SIG-M5 treated with dmso at 0.1 percent for 504 hours (cell line): Measurements from ENCODE around the gene PFDN4.
"Not testable (repeated sequence)": the region's sequence is repeated elsewhere in the genome, so short reads cannot be mapped to it uniquely, and the experiment has no call there.

Experiments
- DNase-seq: peaks from one replicate; lab custom pipeline; 2025; ENCODE audit not compliant: unreplicated experiment; lab: John Stamatoyannopoulos, UW

Gene PFDN4

DNA sequence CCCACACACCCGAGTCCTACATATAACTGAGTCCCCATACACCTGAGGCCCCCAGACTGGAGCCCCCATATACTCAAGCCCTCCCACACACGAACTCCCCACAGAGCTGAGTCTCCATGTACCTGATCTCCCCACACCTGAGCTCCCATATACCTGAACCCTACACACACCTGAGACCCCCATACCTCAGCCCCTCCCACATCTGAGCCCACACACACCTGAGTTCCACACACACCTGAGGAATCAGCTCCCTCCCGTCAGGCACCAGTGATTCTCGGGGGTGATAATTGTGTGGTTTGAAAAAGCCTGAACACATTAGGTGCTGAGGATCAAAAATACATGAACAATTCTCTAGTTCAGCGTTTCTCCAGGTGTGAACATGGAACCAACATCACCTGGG lies 15.4 kb downstream of the PFDN4 start:
- no peak for DNase-seq

DNA sequence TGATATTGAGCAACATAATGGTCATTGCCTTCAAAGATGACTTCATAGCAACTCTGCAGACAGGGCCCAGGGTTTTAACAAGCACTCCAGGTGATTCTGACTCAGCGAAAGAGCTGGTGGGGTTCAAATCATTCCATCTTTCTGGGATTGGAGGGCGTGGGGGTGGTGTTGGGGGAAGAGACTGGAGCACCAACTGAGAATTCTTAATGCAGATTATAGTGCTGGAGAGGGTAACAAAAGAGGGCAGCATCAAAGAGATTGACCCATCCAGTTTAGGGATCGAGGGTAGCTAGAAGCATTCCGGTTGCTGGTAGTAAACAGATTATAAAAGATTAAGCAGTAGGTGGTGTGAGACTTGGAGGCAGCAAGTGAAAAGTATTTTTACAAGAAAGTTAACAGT lies 15.9 kb downstream of the PFDN4 start:
- DNase-seq = no peak

- DNase-seq = not testable (repeated sequence)
Observed at GRCh38 chr20:54224642-54225041, 16.8 kb downstream of the PFDN4 start.

GRCh38 chr20:54227241-54227640 lies 19.4 kb downstream of the PFDN4 start:
- DNase-seq = no peak

DNA sequence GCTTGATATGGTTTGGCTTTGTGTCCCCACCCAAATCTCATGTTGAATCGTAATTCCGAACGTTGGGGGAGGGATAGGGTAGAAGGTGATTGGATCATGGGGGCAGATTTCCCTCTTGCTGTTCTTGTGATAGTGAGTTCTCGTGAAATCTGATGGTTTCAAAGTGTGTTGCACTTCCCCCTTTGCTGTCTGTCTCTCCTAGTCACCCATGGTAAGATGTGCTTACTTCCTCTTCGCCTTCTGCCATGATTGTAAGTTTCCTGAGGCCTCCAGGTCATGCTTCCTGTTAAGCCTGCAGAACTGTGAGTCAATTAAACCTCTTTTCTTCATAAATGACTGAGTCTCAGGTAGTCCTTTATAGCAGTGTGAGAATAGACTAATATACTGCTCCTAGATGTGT lies 19.9 kb downstream of the PFDN4 start:
- peak; percentile 46 for DNase-seq

DNA sequence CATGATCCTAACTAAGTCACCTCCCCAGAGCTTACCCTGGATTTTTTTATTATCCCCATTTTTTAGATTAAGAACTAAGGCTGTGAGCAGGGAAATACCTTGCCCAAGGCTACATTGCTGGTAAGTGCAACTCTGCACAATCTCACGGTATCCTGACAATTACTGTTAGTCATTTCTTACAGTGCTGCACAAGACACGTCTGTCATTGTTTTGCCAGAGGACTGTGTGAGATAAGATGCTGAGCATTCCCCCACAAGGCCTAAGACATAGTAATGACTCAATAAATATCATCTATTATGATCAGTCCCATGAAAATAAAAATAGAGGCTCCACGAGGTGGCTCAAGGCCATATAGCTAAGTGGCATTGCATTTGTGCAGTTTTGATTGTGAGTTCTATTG lies 21.0 kb downstream of the PFDN4 start:
- no peak for DNase-seq

DNA sequence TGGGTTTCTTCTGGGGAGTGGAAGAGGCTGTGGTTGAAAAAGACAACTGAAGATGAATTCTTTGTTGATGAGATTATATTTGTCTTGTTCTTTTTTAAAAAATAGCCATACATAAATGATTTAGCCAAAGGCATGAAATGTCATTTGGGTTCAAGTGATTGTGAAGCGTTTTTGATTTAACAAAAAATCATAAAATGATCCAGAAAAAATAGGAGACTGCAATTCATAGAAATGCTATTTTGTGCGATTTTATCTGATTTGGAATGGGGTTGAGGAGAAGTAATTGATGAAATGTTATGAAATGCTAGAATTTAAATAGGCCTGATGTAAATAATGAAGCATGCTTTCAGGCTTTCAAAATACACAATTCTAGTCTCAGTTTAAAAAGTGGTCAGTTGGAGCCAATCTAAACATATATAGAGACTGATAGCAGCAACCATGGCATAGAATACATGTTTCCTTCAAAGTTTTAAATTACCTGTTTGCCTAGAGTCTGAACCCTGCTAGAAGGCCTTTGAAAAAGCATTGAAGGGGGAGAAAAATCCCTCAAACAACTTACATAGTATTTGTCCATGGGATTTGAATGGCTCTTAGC lies 21.8 kb downstream of the PFDN4 start:
- DNase-seq = no peak

GRCh38 chr20:54231036-54231435 lies 23.1 kb downstream of the PFDN4 start:
- no peak for DNase-seq

DNA sequence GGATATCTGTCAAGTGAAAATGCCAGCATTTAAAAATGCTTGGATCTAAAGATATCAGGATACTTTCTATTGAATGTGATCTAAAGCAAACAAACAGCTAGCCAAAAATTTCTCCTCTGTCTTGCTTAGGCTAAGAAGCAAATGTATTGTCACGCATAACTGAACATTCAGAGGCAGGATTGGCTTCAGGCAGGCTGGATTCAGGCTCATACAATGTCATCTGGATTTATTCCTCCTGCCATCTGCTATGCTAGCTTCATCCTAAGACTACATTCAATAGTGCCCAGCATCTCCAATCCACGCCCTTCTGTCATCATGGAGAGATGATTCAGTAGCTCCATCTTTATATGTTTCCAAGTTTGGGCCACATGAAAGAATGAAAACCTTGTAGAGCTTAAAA lies 27.1 kb downstream of the PFDN4 start:
- DNase-seq = no peak

DNA sequence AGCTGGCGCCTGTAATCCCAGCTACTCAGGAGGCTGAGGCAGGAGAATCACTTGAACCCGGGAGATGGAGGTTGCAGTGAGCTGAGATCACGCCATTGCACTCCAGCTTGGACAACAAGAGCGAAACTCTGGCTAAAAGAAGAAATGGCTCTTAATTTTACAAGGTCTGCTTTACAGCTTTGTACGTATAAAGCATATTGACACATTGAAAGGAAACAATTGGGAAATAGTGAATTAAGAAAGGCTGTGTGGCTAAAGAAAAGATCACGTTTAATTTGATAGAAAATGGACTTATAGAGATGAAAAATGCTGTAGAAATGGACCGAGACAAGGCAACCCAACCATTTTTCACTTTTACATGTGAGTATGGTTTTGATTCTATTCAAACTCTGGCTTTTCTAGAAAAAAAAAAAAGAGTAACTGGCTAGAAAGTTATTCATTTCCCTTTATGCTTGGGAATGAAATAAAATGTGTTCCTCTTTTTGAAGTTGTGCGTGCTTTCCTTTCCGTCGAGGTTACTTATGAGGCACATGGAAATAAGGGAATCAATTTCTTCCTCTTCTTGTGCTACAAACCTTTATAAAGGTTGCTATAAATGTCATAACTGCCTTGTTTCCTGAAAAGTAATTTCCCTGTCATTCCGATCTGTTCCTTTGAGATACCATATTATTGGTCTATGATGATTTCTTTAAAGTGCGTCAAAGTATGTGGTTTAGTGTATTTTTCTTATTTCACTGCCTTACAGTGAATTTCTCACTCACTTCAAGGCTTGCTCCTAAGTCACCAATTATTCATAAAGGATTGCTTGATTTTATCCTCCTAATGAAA lies 29.4 kb downstream of the PFDN4 start:
- no peak for DNase-seq

DNA sequence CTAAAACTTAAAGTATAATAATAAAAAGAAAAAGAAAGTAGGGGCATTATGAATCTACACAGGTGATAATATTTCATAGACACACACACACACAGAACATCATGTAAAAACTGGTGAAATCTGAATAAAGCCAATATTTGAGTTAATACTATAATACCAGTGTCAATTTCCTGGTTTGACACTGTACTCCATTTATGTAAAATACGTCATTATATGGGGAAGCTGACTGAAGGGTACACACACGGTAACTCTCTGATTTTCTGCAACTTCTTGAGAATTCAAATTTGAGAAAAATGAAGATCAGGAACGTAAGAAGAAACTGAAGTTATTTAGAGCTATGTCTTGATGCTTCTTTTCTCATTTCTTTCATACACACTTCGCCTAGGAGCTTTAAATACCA lies 36.2 kb downstream of the PFDN4 start:
- DNase-seq = no peak

DNA sequence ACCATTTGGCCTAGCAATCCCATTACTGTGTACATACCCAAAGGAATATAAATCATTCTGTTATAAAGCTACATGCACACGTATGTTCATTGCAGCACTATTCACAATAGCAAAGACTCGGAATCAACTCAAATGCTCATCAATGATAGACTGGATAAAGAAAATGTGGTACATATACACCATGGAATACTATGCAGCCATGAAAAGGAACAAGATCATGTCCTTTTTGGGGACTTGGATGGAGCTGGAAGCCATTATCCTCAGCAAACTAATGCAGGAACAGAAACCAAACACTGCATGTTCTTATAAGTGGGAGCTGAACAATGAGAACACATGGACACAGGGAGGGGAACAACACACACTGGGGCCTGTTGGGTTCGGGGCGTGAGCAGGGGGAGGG lies 40.8 kb downstream of the PFDN4 start:
- DNase-seq = not testable (repeated sequence)

- DNase-seq = peak; percentile 66
Observed at GRCh38 chr20:54250691-54251090, 42.8 kb downstream of the PFDN4 start.

GRCh38 chr20:54251096-54251495 lies 43.2 kb downstream of the PFDN4 start:
- no peak for DNase-seq

- no peak for DNase-seq
Observed at GRCh38 chr20:54254596-54254995, 46.7 kb downstream of the PFDN4 start.

GRCh38 chr20:54255157-54255556 lies 47.3 kb downstream of the PFDN4 start:
- no peak for DNase-seq

DNA sequence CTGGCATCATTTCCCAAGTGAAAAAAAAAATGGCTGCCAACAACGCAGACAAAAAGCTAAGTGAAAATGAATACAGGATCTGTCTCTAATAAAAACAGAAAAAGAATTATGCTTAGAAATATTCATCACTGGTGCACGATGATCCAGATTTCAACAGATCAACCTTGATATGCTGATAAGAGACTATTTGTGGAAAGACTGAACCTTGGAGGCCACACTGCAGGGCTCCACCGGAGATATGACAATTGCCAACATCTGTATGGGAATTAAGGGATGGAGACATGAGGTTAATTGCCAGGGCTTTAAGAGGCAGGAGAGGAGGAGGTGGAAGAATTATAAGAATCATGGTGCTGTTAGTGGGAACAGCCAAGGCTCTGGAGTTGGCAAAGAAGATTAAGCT lies 48.3 kb downstream of the PFDN4 start:
- DNase-seq = no peak

GRCh38 chr20:54257071-54257816 lies 49.4 kb downstream of the PFDN4 start:
- no peak for DNase-seq

- no peak for DNase-seq
Observed at GRCh38 chr20:54260116-54260515, 52.2 kb downstream of the PFDN4 start.

DNA sequence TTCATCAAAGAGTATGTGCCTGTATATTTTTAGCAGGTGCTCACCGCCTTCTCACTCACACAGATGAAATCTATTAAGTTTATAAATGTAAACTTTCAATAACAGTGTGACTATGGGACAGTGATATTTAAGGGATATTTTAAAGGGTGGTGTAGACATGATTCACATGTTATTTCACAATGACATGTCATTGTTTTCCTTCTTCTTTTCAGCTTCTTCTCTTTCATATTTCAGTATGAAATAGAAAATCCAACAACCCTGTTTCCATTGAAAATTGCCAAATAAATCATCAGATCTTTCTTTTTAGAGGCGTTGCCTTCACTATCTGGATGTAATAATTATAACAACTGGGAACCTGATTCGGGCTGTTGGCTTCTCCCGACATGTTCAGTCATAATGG lies 54.8 kb downstream of the PFDN4 start:
- DNase-seq = no peak

- no peak for DNase-seq
Observed at GRCh38 chr20:54263116-54263690, 55.3 kb downstream of the PFDN4 start.

DNA sequence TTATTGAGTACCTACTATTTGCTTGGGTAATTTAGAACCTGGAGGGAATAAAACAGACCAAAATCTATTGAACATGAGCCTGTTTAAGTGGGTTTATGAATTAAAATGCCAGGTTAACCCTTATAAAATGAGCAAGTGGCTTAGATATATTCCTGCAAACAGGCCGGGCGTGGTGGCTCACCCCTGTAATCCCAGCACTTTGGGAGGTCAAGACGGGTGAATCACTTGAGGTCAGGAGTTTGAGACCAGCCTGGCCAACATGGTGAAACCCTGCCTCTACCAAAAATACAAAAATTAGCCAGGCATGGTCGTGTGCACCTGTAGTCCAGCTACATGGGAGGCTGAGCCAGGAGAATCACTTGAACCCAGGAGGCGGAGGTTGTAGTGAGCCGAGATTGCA lies 57.9 kb downstream of the PFDN4 start:
- not testable (repeated sequence) for DNase-seq
